ENCODE measurements around the gene ARF1. TPM values are rescaled to one million over a fixed set of nuclear protein-coding genes. Genes with fewer than 3 reads are reported as not detected.
A peak's percentile ranks its signal among the peaks of the same experiment; 100 is the strongest.

Gene ARF1
- total RNA-seq, 1 donor = 231 TPM

DNA sequence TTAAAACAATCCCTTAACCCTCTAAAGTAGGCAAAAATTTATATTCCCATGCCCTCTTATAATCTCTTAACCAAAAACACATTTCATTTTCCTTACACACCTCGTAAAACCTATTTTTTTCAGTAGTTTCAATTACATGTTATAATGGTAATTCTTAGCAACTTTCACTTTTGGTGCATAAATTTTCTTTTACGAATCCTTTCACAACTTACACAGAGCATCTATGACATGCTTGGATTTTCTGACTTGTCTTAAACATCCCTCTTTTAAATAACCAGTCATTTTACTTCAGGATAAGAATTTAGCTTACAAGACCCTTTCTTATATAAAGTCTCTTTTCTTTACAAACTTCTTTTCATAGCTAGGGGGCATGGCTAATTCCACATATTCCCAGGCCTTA lies 35.5 kb downstream of the ARF1 start:
- no peaks in the 10 kb centered on the region for H3K9me3 ChIP-seq (ENCODE audit: low read depth, low read length)
- H3K79me2 ChIP-seq (ENCODE audit: insufficient read depth, low read length) = no peaks in the 10 kb centered on the region
- no peak overlapping the region for H3K4me2 ChIP-seq (ENCODE audit: insufficient read depth, low read length)
- peaks cover 7% of the 10 kb centered on the region for H3K27me3 ChIP-seq (ENCODE audit: insufficient read depth, low read length)
- H3K4me1 ChIP-seq (ENCODE audit: insufficient read depth, low read length) = peaks cover 5% of the 10 kb centered on the region
- H3K27ac ChIP-seq (ENCODE audit: low read depth, low read length) = no peak overlapping the region
- DNase-seq (ENCODE audit: insufficient read length, low spot score, missing footprints) = no peak
- TF ChIP-seq, protein P1, sequence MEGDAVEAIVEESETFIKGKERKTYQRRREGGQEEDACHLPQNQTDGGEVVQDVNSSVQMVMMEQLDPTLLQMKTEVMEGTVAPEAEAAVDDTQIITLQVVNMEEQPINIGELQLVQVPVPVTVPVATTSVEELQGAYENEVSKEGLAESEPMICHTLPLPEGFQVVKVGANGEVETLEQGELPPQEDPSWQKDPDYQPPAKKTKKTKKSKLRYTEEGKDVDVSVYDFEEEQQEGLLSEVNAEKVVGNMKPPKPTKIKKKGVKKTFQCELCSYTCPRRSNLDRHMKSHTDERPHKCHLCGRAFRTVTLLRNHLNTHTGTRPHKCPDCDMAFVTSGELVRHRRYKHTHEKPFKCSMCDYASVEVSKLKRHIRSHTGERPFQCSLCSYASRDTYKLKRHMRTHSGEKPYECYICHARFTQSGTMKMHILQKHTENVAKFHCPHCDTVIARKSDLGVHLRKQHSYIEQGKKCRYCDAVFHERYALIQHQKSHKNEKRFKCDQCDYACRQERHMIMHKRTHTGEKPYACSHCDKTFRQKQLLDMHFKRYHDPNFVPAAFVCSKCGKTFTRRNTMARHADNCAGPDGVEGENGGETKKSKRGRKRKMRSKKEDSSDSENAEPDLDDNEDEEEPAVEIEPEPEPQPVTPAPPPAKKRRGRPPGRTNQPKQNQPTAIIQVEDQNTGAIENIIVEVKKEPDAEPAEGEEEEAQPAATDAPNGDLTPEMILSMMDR (IDR thresholded peaks at IDR 0.05; ENCODE audit: extremely low read depth, low read depth, low read length) = no peak
- H3K4me3 ChIP-seq (ENCODE audit: insufficient read depth, low read length) = no peak overlapping the region
- H3K36me3 ChIP-seq (ENCODE audit: insufficient read depth, low read length) = no peaks in the 10 kb centered on the region
- H2AFZ ChIP-seq (ENCODE audit: low read length) = no peak overlapping the region
- H4K20me1 ChIP-seq (ENCODE audit: insufficient read depth, low read length) = no peaks in the 10 kb centered on the region

DNA sequence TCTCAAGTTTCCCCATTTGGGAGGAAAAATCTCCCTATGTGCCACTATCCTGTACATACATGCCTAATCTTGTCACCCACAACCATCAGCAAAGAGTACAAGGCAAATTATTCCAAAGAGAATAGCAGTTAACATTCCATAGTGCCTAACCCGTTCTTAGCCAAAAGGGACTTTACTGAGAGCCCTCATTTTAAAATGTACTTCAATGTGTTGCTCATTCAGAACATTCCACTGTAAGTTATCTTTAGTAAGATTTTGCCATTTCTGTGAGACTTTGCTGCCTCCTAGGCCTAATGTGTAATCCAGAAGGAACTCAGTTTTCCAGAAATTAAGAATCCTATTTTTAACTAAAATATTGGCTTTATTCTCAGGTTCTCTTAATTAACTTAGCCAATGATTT lies 37.8 kb downstream of the ARF1 start:
- Histone ChIP-seq H3K36me3 (ENCODE audit: insufficient read depth, low read length) (no peaks in the 10 kb centered on the region), H3K4me1 (ENCODE audit: insufficient read depth, low read length) (peaks cover 5% of the 10 kb centered on the region), H3K4me3 (ENCODE audit: insufficient read depth, low read length) (no peak overlapping the region), H2AFZ (ENCODE audit: low read length) (no peak overlapping the region), H3K79me2 (ENCODE audit: insufficient read depth, low read length) (no peaks in the 10 kb centered on the region), H4K20me1 (ENCODE audit: insufficient read depth, low read length) (no peaks in the 10 kb centered on the region), H3K9me3 (ENCODE audit: low read depth, low read length) (no peaks in the 10 kb centered on the region), H3K27ac (ENCODE audit: low read depth, low read length) (peak overlapping the region; percentile 66), H3K27me3 (ENCODE audit: insufficient read depth, low read length) (peaks cover 13% of the 10 kb centered on the region), H3K4me2 (ENCODE audit: insufficient read depth, low read length) (no peak overlapping the region)
- TF ChIP-seq, protein P1 (IDR thresholded peaks at IDR 0.05; ENCODE audit: extremely low read depth, low read depth, low read length) = no peak
- no peak for DNase-seq (ENCODE audit: insufficient read length, low spot score, missing footprints)

DNA sequence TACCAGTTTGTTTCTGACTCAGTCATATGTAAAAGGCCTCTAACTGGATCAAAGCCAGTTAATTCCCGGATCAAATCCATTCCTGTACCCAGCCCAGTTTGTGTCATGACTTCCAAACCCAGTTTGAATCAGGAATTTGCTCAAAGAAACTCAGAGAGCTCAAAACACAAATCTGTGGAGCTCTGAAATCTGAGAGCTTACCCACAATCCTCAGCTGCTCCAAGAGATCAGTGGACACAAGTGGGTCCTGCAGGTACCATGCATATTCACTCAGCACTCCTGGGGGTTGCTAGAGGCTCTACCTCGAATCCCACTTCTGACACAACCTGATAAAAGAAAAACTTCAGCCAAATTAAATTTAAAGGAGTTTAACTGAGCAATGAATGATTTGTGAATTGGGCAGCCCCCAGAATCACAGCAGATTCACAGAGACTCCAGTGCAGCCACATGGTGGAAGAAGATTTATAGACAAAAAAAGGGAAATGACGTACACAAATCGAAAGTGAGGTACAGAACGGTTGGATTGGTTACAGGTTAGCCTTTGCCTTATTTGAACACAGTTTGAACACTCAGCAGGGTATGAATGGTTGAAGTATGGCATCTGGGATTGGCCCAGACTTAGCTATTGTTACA lies 38.5 kb downstream of the ARF1 start:
- no peaks in the 10 kb centered on the region for H3K79me2 ChIP-seq (ENCODE audit: insufficient read depth, low read length)
- H3K4me2 ChIP-seq (ENCODE audit: insufficient read depth, low read length) = no peak overlapping the region
- no peaks in the 10 kb centered on the region for H4K20me1 ChIP-seq (ENCODE audit: insufficient read depth, low read length)
- H3K4me1 ChIP-seq (ENCODE audit: insufficient read depth, low read length) = peaks cover 5% of the 10 kb centered on the region
- no peaks in the 10 kb centered on the region for H3K36me3 ChIP-seq (ENCODE audit: insufficient read depth, low read length)
- peak; percentile 30 for DNase-seq (ENCODE audit: insufficient read length, low spot score, missing footprints)
- no peak overlapping the region for H3K27ac ChIP-seq (ENCODE audit: low read depth, low read length)
- no peaks in the 10 kb centered on the region for H3K9me3 ChIP-seq (ENCODE audit: low read depth, low read length)
- H2AFZ ChIP-seq (ENCODE audit: low read length) = no peak overlapping the region
- TF ChIP-seq, protein P1 (IDR thresholded peaks at IDR 0.05; ENCODE audit: extremely low read depth, low read depth, low read length) = no peak
- no peak overlapping the region for H3K4me3 ChIP-seq (ENCODE audit: insufficient read depth, low read length)
- peaks cover 13% of the 10 kb centered on the region for H3K27me3 ChIP-seq (ENCODE audit: insufficient read depth, low read length)

DNA sequence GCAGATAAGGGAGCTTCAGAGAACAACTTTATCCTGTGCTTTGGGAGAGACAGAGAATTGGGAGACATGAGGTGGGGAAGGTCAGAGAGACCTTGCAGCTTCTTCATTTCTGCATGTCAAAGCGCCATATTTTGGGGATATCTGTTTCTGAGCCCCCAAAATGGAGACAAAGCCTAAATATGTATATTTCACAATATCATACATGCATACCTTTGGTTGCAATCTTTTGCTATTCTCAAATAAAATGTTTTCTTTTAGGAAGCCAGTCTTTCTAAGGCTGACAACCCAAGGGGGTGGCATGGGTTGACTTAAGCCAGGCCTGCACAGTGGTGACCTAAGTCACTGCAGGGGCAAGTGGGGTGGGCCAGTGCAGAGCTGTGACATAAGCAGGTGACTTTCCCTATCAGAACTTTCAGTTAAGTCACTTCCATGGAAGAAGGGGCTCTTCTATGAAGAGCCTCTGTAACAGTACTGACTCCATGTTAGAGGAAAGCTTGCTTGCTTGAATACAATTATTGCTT lies 40.5 kb downstream of the ARF1 start:
- Histone ChIP-seq H4K20me1 (ENCODE audit: insufficient read depth, low read length) (no peaks in the 10 kb centered on the region), H3K27ac (ENCODE audit: low read depth, low read length) (no peak overlapping the region), H3K27me3 (ENCODE audit: insufficient read depth, low read length) (peaks cover 15% of the 10 kb centered on the region), H3K79me2 (ENCODE audit: insufficient read depth, low read length) (no peaks in the 10 kb centered on the region), H2AFZ (ENCODE audit: low read length) (no peak overlapping the region), H3K4me2 (ENCODE audit: insufficient read depth, low read length) (no peak overlapping the region), H3K4me3 (ENCODE audit: insufficient read depth, low read length) (no peak overlapping the region), H3K36me3 (ENCODE audit: insufficient read depth, low read length) (no peaks in the 10 kb centered on the region), H3K9me3 (ENCODE audit: low read depth, low read length) (no peaks in the 10 kb centered on the region), H3K4me1 (ENCODE audit: insufficient read depth, low read length) (peaks cover 5% of the 10 kb centered on the region)
- DNase-seq (ENCODE audit: insufficient read length, low spot score, missing footprints) = no peak
- TF ChIP-seq, protein P1 (IDR thresholded peaks at IDR 0.05; ENCODE audit: extremely low read depth, low read depth, low read length) = no peak
